Testis (tissue), 3 donors: Measurements from ENCODE around the gene TENM4. TPM values are rescaled to one million over a fixed set of nuclear protein-coding genes. Genes with fewer than 3 reads are reported as not detected.

Source experiments
- DNase-seq: peaks from one replicate; pipeline ENCODE4 v3.0.0-alpha.2; 2019
- H3K27ac ChIP-seq, 2 donors: fragments of 200-600 bp; sonication (generic); one replicate each; pipeline ENCODE4 v1.5.1; 2019
- H3K27me3 ChIP-seq: fragments of 200-600 bp; sonication (generic); one replicate; pipeline ENCODE4 v1.5.1; 2019
- H3K36me3 ChIP-seq: fragments of 200-600 bp; sonication (generic); one replicate; pipeline ENCODE4 v1.5.1; 2017; ENCODE audit warnings: low read depth; ENCODE audit errors: missing control alignments
- H3K4me1 ChIP-seq: fragments of 200-600 bp; sonication (generic); one replicate; pipeline ENCODE4 v1.5.1; 2019
- H3K4me3 ChIP-seq, 2 donors: fragments of 200-600 bp; sonication (generic); one replicate each; pipeline ENCODE4 v1.5.1; 2017 to 2019
- H3K9me3 ChIP-seq: fragments of 200-600 bp; sonication (generic); one replicate; pipeline ENCODE4 v1.5.1; 2017
- CTCF ChIP-seq, 3 experiments: fragments of 450-650 bp in 2 of 3; fragments of 200-600 bp in 1 of 3; sonication (generic) in 1 of 3; IDR thresholded peaks; one replicate each; pipeline ENCODE4 v1.5.1; 2016 to 2019; ENCODE audit warnings: antibody characterized with exemption in 3 of 3, mild to moderate bottlenecking in 2 of 3, moderate library complexity in 1 of 3
- POLR2A ChIP-seq: fragments of 450-650 bp; IDR thresholded peaks from one replicate; pipeline ENCODE4 v1.6.1; 2017; ENCODE audit warnings: antibody characterized with exemption, mild to moderate bottlenecking, moderate library complexity
- WGBS, 2 donors: methylation state at CpG; one replicate each; pipeline ENCODE4 v1.1.5; 2018; 5-methylcytosine and 5-hydroxymethylcytosine counted together
- intact Hi-C: fragments of 100-400 bp; cut with DNase I; formaldehyde crosslinking; loops from one replicate; pipeline ENCODE4 v1.15.1; 2023; ENCODE audit warnings: low total_unique reads
- polyA plus RNA-seq: library from polyadenylated mRNA; stranded (reverse); fragments of 350-450 nt; fragmentation: Illumina TruSeq; extraction: RNeasy Lipid Tissue Mini Kit (QIAGEN cat#74804); gene quantifications from one replicate; pipeline ENCODE4 v1.2.3, GENCODE V29; 2014; ENCODE audit warnings: low read depth, low replicate concordance; ENCODE audit not compliant: insufficient read depth
- total RNA-seq, 2 donors: library from RNA; depleted of rRNA; stranded (reverse); fragments of >200 nt; gene quantifications; one replicate each; pipeline ENCODE4 v1.2.3, GENCODE V29; 2016

TENM4 gene
- total and polyA plus RNA-seq, 3 donors from 2014 or later, result 10.6 to 17.9 (median 11.4) TPM

GRCh38 chr11:79427611-79428327 lies 13.1 kb downstream of the TENM4 start:
- whole genome bisulfite sequencing, 2 donors, result 95 to 96% methylated on average over 5 of the region's 5 CpGs
- Histone ChIP-seq H3K4me1 (no peaks in the 10 kb centered on the region), H3K9me3 (no peaks in the 10 kb centered on the region), H3K4me3 (no peak overlapping the region), H3K27ac (no peak overlapping the region), H3K27me3 (no peaks in the 10 kb centered on the region), H3K36me3 (no peaks in the 10 kb centered on the region)
- intact Hi-C loops, result no loop called here
- TF ChIP-seq CTCF (IDR thresholded peaks at IDR 0.05) (no peak), POLR2A (no peak)
- no peak for DNase-seq

DNA sequence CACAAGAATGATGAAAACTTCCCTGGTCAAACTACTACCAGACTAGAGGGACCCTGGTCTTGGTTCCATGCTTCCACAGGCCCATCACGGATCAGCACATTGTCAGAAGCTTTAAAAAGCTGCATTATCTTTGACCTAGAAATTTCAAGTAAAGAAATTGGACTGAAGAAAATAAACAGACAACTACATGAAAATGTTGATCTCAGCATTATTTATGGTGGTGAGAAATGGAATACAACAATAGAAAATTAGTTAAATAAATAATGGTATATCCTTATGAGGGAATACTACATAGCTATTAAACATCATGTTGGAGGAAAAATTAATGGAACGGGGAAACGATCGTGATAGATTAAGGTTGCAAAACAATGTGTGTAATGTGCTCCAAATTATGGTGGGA lies 13.7 kb downstream of the TENM4 start:
- Histone ChIP-seq H3K4me1 (no peaks in the 10 kb centered on the region), H3K27ac (no peak overlapping the region), H3K9me3 (no peaks in the 10 kb centered on the region), H3K4me3 (no peak overlapping the region), H3K27me3 (no peaks in the 10 kb centered on the region), H3K36me3 (no peaks in the 10 kb centered on the region)
- no peak for TF ChIP-seq POLR2A
- TF ChIP-seq CTCF (IDR thresholded peaks at IDR 0.05), result no peak
- WGBS, 2 donors, result 94 to 96% methylated on average over 4 of the region's 4 CpGs
- intact Hi-C loops, result no loop called here
- DNase-seq, result no peak

DNA sequence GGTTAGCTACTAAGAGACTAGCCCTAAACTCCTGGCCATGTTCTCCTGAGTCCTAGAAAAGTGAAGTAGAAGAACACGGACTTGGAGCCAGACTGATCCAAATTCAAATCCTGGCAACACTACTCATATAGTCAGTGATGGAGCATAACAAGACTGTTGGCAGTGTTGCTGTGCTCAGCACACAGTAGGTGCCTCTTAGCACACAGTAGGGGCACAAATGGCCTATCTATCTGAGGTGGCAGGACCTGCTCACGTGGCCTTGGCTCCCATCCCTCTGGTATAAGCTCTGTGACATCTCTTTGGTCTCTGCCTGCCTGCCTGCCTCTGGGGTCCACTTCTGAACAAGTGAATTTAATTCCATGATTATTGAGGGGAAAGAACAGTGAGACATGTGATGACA lies 15.4 kb downstream of the TENM4 start:
- Histone ChIP-seq H3K9me3 (no peaks in the 10 kb centered on the region), H3K27me3 (no peaks in the 10 kb centered on the region), H3K4me3 (no peak overlapping the region), H3K27ac (no peak overlapping the region), H3K4me1 (no peaks in the 10 kb centered on the region), H3K36me3 (no peaks in the 10 kb centered on the region)
- intact Hi-C loops, result no loop called here
- no peak for TF ChIP-seq POLR2A
- no peak for TF ChIP-seq CTCF (IDR thresholded peaks at IDR 0.05)
- WGBS, 2 donors, result 85 to 93% methylated on average over 2 of the region's 2 CpGs
- no peak for DNase-seq

DNA sequence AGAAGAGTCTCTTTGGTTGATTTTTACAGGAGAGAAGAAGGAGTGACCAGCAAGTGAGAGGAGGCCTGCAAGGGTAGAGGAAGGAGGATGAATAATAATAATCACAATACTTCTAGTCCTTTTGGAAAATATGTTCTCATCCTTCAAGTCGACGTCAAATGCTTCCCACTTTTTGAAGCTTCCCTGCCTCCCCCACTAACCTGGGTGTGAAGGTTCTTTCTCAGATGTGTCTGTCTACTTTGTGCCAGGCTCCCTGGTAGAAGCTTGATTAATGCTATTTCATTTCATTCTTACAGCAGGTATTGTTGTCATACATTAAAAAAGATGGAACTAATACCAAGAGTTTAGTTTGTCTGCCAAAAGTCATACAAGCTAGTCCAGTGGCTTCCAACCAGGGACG lies 17.1 kb downstream of the TENM4 start:
- H3K27me3 ChIP-seq, result no peaks in the 10 kb centered on the region
- no peak overlapping the region for H3K27ac ChIP-seq
- no peak for TF ChIP-seq CTCF (IDR thresholded peaks at IDR 0.05)
- no peak for TF ChIP-seq POLR2A
- no peaks in the 10 kb centered on the region for H3K9me3 ChIP-seq
- no peak overlapping the region for H3K4me3 ChIP-seq
- DNase-seq, result no peak
- H3K36me3 ChIP-seq, result no peaks in the 10 kb centered on the region
- 64 to 74% methylated on average over 3 of the region's 3 CpGs for WGBS, 2 donors
- no peaks in the 10 kb centered on the region for H3K4me1 ChIP-seq
- intact Hi-C loops, result no loop called here

DNA sequence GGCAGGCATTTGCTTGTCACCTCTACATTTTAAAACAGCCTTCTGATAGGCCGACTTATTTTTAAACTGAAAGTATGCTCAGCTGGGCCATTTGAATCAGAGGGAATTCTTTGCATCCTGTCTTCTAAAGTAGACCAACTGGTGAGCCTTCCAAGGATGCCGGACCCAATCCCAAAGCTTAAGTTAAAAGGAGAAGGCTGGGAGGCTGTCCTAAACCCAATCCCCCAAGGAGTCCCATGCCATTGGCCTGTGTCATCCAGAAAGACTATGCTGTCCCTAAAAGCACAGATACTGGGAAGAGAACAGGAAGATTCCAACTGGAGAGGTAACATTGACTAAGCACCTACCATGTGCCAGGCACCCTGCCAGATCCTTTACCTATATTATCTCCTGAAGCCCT lies 18.0 kb downstream of the TENM4 start:
- Histone ChIP-seq H3K27ac (no peak overlapping the region), H3K4me1 (no peaks in the 10 kb centered on the region), H3K9me3 (no peaks in the 10 kb centered on the region), H3K4me3 (no peak overlapping the region), H3K36me3 (no peaks in the 10 kb centered on the region), H3K27me3 (no peaks in the 10 kb centered on the region)
- 87 to 89% methylated on average over 2 of the region's 2 CpGs for WGBS, 2 donors
- intact Hi-C loops, result no loop called here
- no peak for TF ChIP-seq POLR2A
- no peak for DNase-seq
